ENCODE results near the gene KCNQ1. TPM values are rescaled to one million over a fixed set of nuclear protein-coding genes. Genes with fewer than 3 reads are reported as not detected.

Gene KCNQ1
- total RNA-seq, 1 experiment from 2014 or later = 9.2 TPM

- Mint-ChIP-seq H3K27me3 (ENCODE audit: unreplicated experiment) (no peaks in the 10 kb centered on the region), H3K4me1 (ENCODE audit: low read depth, unreplicated experiment) (no peaks in the 10 kb centered on the region), H3K4me3 (ENCODE audit: low read depth, unreplicated experiment) (no peak overlapping the region), H3K9me3 (ENCODE audit: low read depth, unreplicated experiment) (no peaks in the 10 kb centered on the region), H3K27ac (ENCODE audit: unreplicated experiment) (no peak overlapping the region), H3K36me3 (ENCODE audit: insufficient read depth, unreplicated experiment) (no peaks in the 10 kb centered on the region)
- CTCF ChIA-PET = no interaction called here
- DNase-seq = no peak
- intact Hi-C loops (cut with micrococcal nuclease; ENCODE audit: unreplicated experiment) = no loop called here
- no TSS peak for BruUV-seq (replicated peaks)
- no peak for TF ChIP-seq CTCF (IDR thresholded peaks at IDR 0.05; ENCODE audit: unreplicated experiment)
Observed at GRCh38 chr11:2853401-2853800, 408.6 kb downstream of the KCNQ1 start.

- intact Hi-C loops (cut with micrococcal nuclease; ENCODE audit: unreplicated experiment) = no loop called here
- CTCF ChIA-PET = no interaction called here
- Mint-ChIP-seq H3K36me3 (ENCODE audit: insufficient read depth, unreplicated experiment) (no peaks in the 10 kb centered on the region), H3K4me1 (ENCODE audit: low read depth, unreplicated experiment) (no peaks in the 10 kb centered on the region), H3K4me3 (ENCODE audit: low read depth, unreplicated experiment) (no peak overlapping the region), H3K27me3 (ENCODE audit: unreplicated experiment) (peaks cover under 1% of the 10 kb centered on the region), H3K27ac (ENCODE audit: unreplicated experiment) (no peak overlapping the region), H3K9me3 (ENCODE audit: low read depth, unreplicated experiment) (no peaks in the 10 kb centered on the region)
- no TSS peak for BruUV-seq (replicated peaks)
- no peak for DNase-seq
- TF ChIP-seq CTCF (IDR thresholded peaks at IDR 0.05; ENCODE audit: unreplicated experiment) = no peak
Observed at GRCh38 chr11:2853997-2854560, 409.3 kb downstream of the KCNQ1 start.

GRCh38 chr11:2855162-2855561 is 410.4 kb downstream of the KCNQ1 start:
- Mint-ChIP-seq H3K27me3 (ENCODE audit: unreplicated experiment) (peaks cover 12% of the 10 kb centered on the region), H3K4me3 (ENCODE audit: low read depth, unreplicated experiment) (no peak overlapping the region)

GRCh38 chr11:2857276-2857675 is 412.5 kb downstream of the KCNQ1 start:
- no peak for DNase-seq
- intact Hi-C loops (cut with micrococcal nuclease; ENCODE audit: unreplicated experiment) = no loop called here
- Mint-ChIP-seq H3K4me1 (ENCODE audit: low read depth, unreplicated experiment) (peaks cover 15% of the 10 kb centered on the region), H3K9me3 (ENCODE audit: low read depth, unreplicated experiment) (no peaks in the 10 kb centered on the region), H3K27me3 (ENCODE audit: unreplicated experiment) (peaks cover 33% of the 10 kb centered on the region), H3K4me3 (ENCODE audit: low read depth, unreplicated experiment) (no peak overlapping the region), H3K27ac (ENCODE audit: unreplicated experiment) (no peak overlapping the region), H3K36me3 (ENCODE audit: insufficient read depth, unreplicated experiment) (peaks cover 10% of the 10 kb centered on the region)
- TF ChIP-seq CTCF (IDR thresholded peaks at IDR 0.05; ENCODE audit: unreplicated experiment) = no peak
- no TSS peak for BruUV-seq (replicated peaks)
- CTCF ChIA-PET = interaction anchor here (0.6 to 0.7 kb wide), 3 partner anchors 25 to 412 kb away, joined by 3 to 4 read pairs (median 4); partner anchors contain the start of gene KCNQ1

More at GRCh38 chr11:2855162-2855561, 410.4 kb downstream of the KCNQ1 start:
- no peaks in the 10 kb centered on the region for H3K9me3 Mint-ChIP-seq (ENCODE audit: low read depth, unreplicated experiment)
- DNase-seq = no peak
- H3K27ac Mint-ChIP-seq (ENCODE audit: unreplicated experiment) = no peak overlapping the region
- H3K36me3 Mint-ChIP-seq (ENCODE audit: insufficient read depth, unreplicated experiment) = peaks cover 4% of the 10 kb centered on the region
- CTCF ChIA-PET = no interaction called here
- H3K4me1 Mint-ChIP-seq (ENCODE audit: low read depth, unreplicated experiment) = peaks cover 1% of the 10 kb centered on the region
- TF ChIP-seq CTCF (IDR thresholded peaks at IDR 0.05; ENCODE audit: unreplicated experiment) = no peak
- intact Hi-C loops (cut with micrococcal nuclease; ENCODE audit: unreplicated experiment) = no loop called here
- BruUV-seq (replicated peaks) = no TSS peak

Data from Calu3 (cell line).